A673 (cell line): ENCODE results near the gene VSTM4. TPM values are rescaled to one million over a fixed set of nuclear protein-coding genes. Genes with fewer than 3 reads are reported as not detected.

Source experiments
- BruUV-seq: library from RNA; stranded (reverse); fragments of 400-500 nt; replicated peaks from 2 replicates; lab custom pipeline; 2021; lab: Mats Ljungman, UMichigan
- CTCF ChIA-PET: fragments of 300-600 bp; sonication (Branson Sonifier 250); formaldehyde crosslinking; loops from one replicate; lab custom pipeline; 2022; ENCODE audit warnings: antibody characterized with exemption; lab: Charles Lee
- POLR2A ChIA-PET: fragments of 300-600 bp; sonication (Branson Sonifier 250); formaldehyde crosslinking; loops from one replicate; lab custom pipeline; 2022; ENCODE audit warnings: antibody characterized with exemption; ENCODE audit not compliant: low non-redundant PET; lab: Charles Lee
- DNase-seq: peaks from one replicate; pipeline ENCODE4 v3.0.0-alpha.2; 2015; ENCODE audit warnings: low spot score
- H3K27ac ChIP-seq: fragments of 200-600 bp; sonication (generic); 2 replicates; pipeline ENCODE4 v1.5.1; 2016; ENCODE audit warnings: mixed run types, low read depth, mild to moderate bottlenecking, mixed read lengths, antibody characterized with exemption, low read length; ENCODE audit not compliant: poor library complexity, severe bottlenecking
- H3K27me3 ChIP-seq: fragments of 200-600 bp; sonication (generic); replicated peaks from 2 replicates; pipeline ENCODE4 v1.6.1; 2017; ENCODE audit warnings: mixed run types, low read depth, mild to moderate bottlenecking, mixed read lengths, antibody characterized with exemption, low read length; ENCODE audit not compliant: insufficient read depth, poor library complexity
- H3K36me3 ChIP-seq: fragments of 200-600 bp; sonication (generic); 2 replicates; pipeline ENCODE4 v1.6.1; 2016; ENCODE audit warnings: mixed run types, mild to moderate bottlenecking, mixed read lengths, antibody characterized with exemption, low read length; ENCODE audit not compliant: insufficient read depth, poor library complexity, severe bottlenecking
- H3K4me1 ChIP-seq: fragments of 200-600 bp; sonication (generic); 2 replicates; pipeline ENCODE4 v1.6.1; 2017; ENCODE audit warnings: mixed run types, mild to moderate bottlenecking, mixed read lengths, antibody characterized with exemption, low read length; ENCODE audit not compliant: insufficient read depth, poor library complexity, severe bottlenecking
- H3K4me3 ChIP-seq: fragments of 200-600 bp; sonication (generic); 2 replicates; pipeline ENCODE4 v1.5.1; 2016; ENCODE audit warnings: low read depth, mixed run types, mild to moderate bottlenecking, mixed read lengths, low read length; ENCODE audit not compliant: poor library complexity, severe bottlenecking
- H3K9me3 ChIP-seq: fragments of 200-600 bp; sonication (generic); 2 replicates; pipeline ENCODE4 v1.6.1; 2016; ENCODE audit warnings: mixed run types, low read depth, mild to moderate bottlenecking, mixed read lengths, antibody characterized with exemption, low read length; ENCODE audit not compliant: poor library complexity, severe bottlenecking
- CTCF ChIP-seq: fragments of 300-800, 200-600 bp; sonication (generic); conservative IDR thresholded peaks from 2 replicates; pipeline ENCODE4 v1.5.1; 2017; ENCODE audit warnings: low read depth, mild to moderate bottlenecking, antibody characterized with exemption, low read length, moderate library complexity, mixed read lengths
- EZH2 ChIP-seq: fragments of 200-600 bp; sonication (generic); IDR thresholded peaks from 2 replicates; pipeline ENCODE4 v1.6.1; 2017; ENCODE audit warnings: borderline replicate concordance, low read depth, mild to moderate bottlenecking, mixed read lengths, antibody characterized with exemption, low read length; ENCODE audit not compliant: poor library complexity, severe bottlenecking
- intact Hi-C: fragments of 100-400 bp; cut with micrococcal nuclease; formaldehyde crosslinking; loops from one replicate; pipeline ENCODE4 v1.10.0; 2022; ENCODE audit not compliant: unreplicated experiment
- total RNA-seq: library from RNA; stranded (reverse); gene quantifications from 2 replicates; pipeline ENCODE4 v1.2.3, GENCODE V29; 2021

VSTM4 gene
- total RNA-seq, 1 experiment from 2014 or later = 0.11 TPM

GRCh38 chr10:49103761-49104160 lies 11.6 kb downstream of the VSTM4 start:
- POLR2A ChIA-PET = no interaction called here
- H3K27ac ChIP-seq = no peak overlapping the region
- intact Hi-C loops = no loop called here

GRCh38 chr10:49099046-49099445 lies 16.3 kb downstream of the VSTM4 start:
- intact Hi-C loops = no loop called here
- no peaks in the 10 kb centered on the region for H3K9me3 ChIP-seq
- BruUV-seq = no TSS peak
- no peaks in the 10 kb centered on the region for H3K4me1 ChIP-seq
- H3K27me3 ChIP-seq = peaks cover 9% of the 10 kb centered on the region
- H3K36me3 ChIP-seq = no peaks in the 10 kb centered on the region
- H3K4me3 ChIP-seq = no peak overlapping the region
- H3K27ac ChIP-seq = no peak overlapping the region
- TF ChIP-seq CTCF = no peak
- no peak for TF ChIP-seq EZH2
- no peak for DNase-seq
- POLR2A ChIA-PET = no interaction called here
- CTCF ChIA-PET = no interaction called here

More at GRCh38 chr10:49103761-49104160, 11.6 kb downstream of the VSTM4 start:
- Histone ChIP-seq H3K4me1 (no peaks in the 10 kb centered on the region), H3K36me3 (no peaks in the 10 kb centered on the region), H3K9me3 (no peaks in the 10 kb centered on the region), H3K4me3 (no peak overlapping the region), H3K27me3 (peaks cover 9% of the 10 kb centered on the region)
- no peak for TF ChIP-seq EZH2
- no peak for TF ChIP-seq CTCF
- BruUV-seq = no TSS peak
- no peak for DNase-seq
- CTCF ChIA-PET = no interaction called here

- CTCF ChIA-PET = no interaction called here
Measured at GRCh38 chr10:49096890-49097445, 18.4 kb downstream of the VSTM4 start.

More at GRCh38 chr10:49096890-49097445, 18.4 kb downstream of the VSTM4 start:
- H3K27me3 ChIP-seq = peaks cover 9% of the 10 kb centered on the region
- no TSS peak for BruUV-seq
- no peak for TF ChIP-seq CTCF
- H3K4me1 ChIP-seq = no peaks in the 10 kb centered on the region
- no peak overlapping the region for H3K27ac ChIP-seq
- no peaks in the 10 kb centered on the region for H3K36me3 ChIP-seq
- intact Hi-C loops = no loop called here
- no peaks in the 10 kb centered on the region for H3K9me3 ChIP-seq
- no peak overlapping the region for H3K4me3 ChIP-seq
- no peak for DNase-seq
- POLR2A ChIA-PET = no interaction called here
